ENCODE measurements around the gene DAZ4. TPM values are rescaled to one million over a fixed set of nuclear protein-coding genes. Genes with fewer than 3 reads are reported as not detected.

The DAZ4 gene
- total RNA-seq, 2 experiments from 2014 or later = not detected

Other genes starting within 250 kb of the DAZ4 start
- not detected in 2 replicates for gene BPY2B, start 215.9 kb upstream of the DAZ4 start, total RNA-seq (2014; rRNA removed; shearing (Covaris generic))
- not detected in 2 replicates for gene BPY2B, start 215.9 kb upstream of the DAZ4 start, total RNA-seq (2022)
- not detected in 2 replicates for gene DAZ3, start 20.5 kb upstream of the DAZ4 start, total RNA-seq (2014; rRNA removed; shearing (Covaris generic))
- not detected in 2 replicates for gene DAZ3, start 20.5 kb upstream of the DAZ4 start, total RNA-seq (2022)
- not detected in 2 replicates for gene BPY2C, start 218.2 kb downstream of the DAZ4 start, total RNA-seq (2014; rRNA removed; shearing (Covaris generic))
- not detected in 2 replicates for gene BPY2C, start 218.2 kb downstream of the DAZ4 start, total RNA-seq (2022)

Measured in OCI-LY7 (cell line).